ENCODE results near the gene HEBP1. TPM values are rescaled to one million over a fixed set of nuclear protein-coding genes. Genes with fewer than 3 reads are reported as not detected.

Gene HEBP1
- total RNA-seq, 2 experiments from 2014 or later = 13.2 to 14.6 TPM

DNA sequence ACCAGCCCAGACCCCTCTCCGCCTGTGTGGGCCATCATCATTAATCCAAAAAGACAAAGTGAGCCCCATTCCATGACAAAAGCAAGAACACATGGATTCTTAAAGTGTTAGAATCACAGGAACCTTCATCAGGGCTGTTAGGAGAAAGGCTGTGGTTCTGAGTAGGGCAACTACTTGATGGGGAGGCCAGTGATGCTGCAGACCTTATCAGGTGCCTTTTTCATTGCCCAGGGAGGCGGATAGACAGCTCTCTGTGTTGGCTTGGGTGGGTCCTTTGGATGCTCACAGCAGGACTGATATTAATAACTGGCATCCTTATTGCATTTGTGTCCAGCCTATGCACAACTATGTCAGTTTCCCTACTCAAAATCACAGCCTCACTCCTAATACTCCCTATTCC is 2.3 kb downstream of the HEBP1 start:
- no peak for DNase-seq
- Mint-ChIP-seq H3K27ac (no peak overlapping the region), H3K9me3 (ENCODE audit: insufficient read depth) (no peaks in the 10 kb centered on the region), H3K4me3 (no peak overlapping the region), H3K4me1 (ENCODE audit: low read depth) (peaks cover 34% of the 10 kb centered on the region), H3K36me3 (ENCODE audit: low read depth) (no peaks in the 10 kb centered on the region), H3K27me3 (ENCODE audit: low read depth) (peaks cover 11% of the 10 kb centered on the region)
- POLR2A ChIA-PET = no interaction called here
- ATAC-seq = no peak
- CTCF ChIA-PET = interaction anchor here (1.1 to 2.0 kb wide), 4 partner anchors 12 to 211 kb away, joined by 3 to 7 read pairs (median 4); no protein-coding TSS in a partner anchor

DNA sequence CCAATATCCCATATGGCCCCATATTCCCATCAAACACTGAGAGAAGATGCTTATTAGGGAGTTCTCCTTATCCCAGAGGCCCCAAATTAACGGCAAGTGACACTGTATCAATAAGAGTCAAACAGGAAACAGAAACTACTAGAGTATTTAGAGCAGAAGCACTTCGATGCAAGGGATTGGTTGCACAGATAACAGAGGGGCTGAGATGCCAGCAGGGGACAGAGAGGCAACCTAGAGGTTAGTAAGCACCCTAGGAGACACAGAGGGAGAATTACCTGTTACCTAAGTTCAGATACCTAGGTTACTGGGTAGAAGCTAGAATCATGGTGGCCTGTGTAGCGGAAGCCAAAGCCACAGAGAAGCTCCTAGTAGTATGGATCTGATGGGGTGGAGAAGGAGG is 2.9 kb downstream of the HEBP1 start:
- Mint-ChIP-seq H3K36me3 (ENCODE audit: low read depth) (no peaks in the 10 kb centered on the region), H3K4me1 (ENCODE audit: low read depth) (peaks cover 37% of the 10 kb centered on the region), H3K27ac (no peak overlapping the region), H3K4me3 (no peak overlapping the region), H3K9me3 (ENCODE audit: insufficient read depth) (no peaks in the 10 kb centered on the region), H3K27me3 (ENCODE audit: low read depth) (peaks cover 5% of the 10 kb centered on the region)
- CTCF ChIA-PET = interaction anchor here (0.6 to 2.0 kb wide), 5 partner anchors 11 to 210 kb away, joined by 3 to 7 read pairs (median 3); no protein-coding TSS in a partner anchor
- POLR2A ChIA-PET = no interaction called here
- ATAC-seq (no peak), DNase-seq (no peak)

DNA sequence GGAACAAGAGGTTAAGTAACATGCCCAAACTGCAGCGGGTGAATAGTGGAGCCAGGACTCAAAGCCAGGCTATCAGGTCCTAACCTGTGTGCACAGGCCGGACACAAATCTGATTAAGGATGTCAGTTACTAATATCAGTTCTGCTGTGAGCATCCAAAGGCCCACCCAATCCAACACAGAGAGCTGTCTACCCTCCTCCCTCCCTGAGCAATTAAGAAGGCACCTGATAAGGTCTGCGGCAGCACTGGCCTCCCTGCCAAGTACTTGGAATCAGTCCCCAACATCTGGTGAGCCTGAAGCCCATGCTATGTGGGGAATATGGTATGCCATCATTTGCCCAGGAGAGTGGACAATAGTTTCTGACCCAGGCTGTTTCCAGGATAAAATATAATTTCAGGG is 3.9 kb downstream of the HEBP1 start:
- Mint-ChIP-seq H3K27ac (no peak overlapping the region), H3K4me3 (no peak overlapping the region), H3K27me3 (ENCODE audit: low read depth) (no peaks in the 10 kb centered on the region), H3K4me1 (ENCODE audit: low read depth) (peaks cover 32% of the 10 kb centered on the region), H3K9me3 (ENCODE audit: insufficient read depth) (no peaks in the 10 kb centered on the region), H3K36me3 (ENCODE audit: low read depth) (no peaks in the 10 kb centered on the region)
- DNase-seq (no peak), ATAC-seq (no peak)
- POLR2A ChIA-PET = no interaction called here
- CTCF ChIA-PET = interaction anchor here (1.1 to 2.0 kb wide), 2 partner anchors 81 to 209 kb away, joined by 3 to 7 read pairs; no protein-coding TSS in a partner anchor

DNA sequence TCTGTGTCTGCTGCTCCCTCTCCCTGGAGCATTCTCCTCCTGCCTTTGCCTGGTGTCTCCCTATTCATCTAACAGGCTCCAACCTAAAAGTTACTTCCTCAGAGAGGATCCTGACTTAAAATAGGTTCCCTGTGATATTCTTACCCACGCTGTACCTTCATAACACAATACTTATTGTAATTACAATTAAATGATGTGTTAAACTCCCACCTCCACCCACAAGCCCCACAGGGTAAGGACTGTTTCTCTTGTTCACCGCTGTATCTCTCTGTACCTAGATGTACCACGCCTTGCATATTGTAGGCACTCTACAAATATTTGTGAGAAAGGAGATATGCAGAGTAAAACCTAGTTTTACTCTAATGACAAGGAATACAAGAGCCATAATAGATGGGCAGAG is 5.0 kb downstream of the HEBP1 start:
- Mint-ChIP-seq H3K27me3 (ENCODE audit: low read depth) (no peaks in the 10 kb centered on the region), H3K27ac (no peak overlapping the region), H3K36me3 (ENCODE audit: low read depth) (no peaks in the 10 kb centered on the region), H3K4me1 (ENCODE audit: low read depth) (peaks cover 27% of the 10 kb centered on the region), H3K9me3 (ENCODE audit: insufficient read depth) (no peaks in the 10 kb centered on the region), H3K4me3 (no peak overlapping the region)
- ATAC-seq = no peak
- ChIA-PET CTCF (interaction anchor here (0.9 kb wide), 1 partner anchor 9 kb away, joined by 4 read pairs; no protein-coding TSS in a partner anchor), POLR2A (no interaction called here)
- no peak for DNase-seq

DNA sequence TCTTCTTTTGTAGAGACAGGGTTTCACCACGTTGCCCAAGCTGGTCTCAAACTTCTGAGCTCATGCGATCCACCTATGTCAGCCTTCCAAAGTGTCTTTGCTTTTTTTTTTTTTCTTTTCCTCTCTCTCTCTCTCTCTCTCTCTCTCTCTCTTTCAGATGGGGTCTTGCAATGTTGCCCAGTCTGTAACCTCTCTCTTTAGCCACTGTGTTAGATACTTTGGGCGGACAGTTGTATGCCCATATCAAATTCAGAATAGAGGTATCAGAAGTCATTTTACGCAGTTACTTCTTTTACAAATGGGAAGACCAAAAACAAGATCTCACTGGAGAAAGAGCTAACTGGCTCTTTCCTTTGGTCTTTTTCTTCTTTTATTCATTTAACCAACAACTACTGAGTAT is 6.7 kb downstream of the HEBP1 start:
- CTCF ChIA-PET = no interaction called here
- H3K27me3 Mint-ChIP-seq (ENCODE audit: low read depth) = no peaks in the 10 kb centered on the region
- ATAC-seq (no peak), DNase-seq (no peak)
- H3K9me3 Mint-ChIP-seq (ENCODE audit: insufficient read depth) = no peaks in the 10 kb centered on the region
- POLR2A ChIA-PET = no interaction called here
- H3K36me3 Mint-ChIP-seq (ENCODE audit: low read depth) = no peaks in the 10 kb centered on the region
- peak overlapping the region; percentile 44 for H3K4me3 Mint-ChIP-seq
- H3K4me1 Mint-ChIP-seq (ENCODE audit: low read depth) = peaks cover 17% of the 10 kb centered on the region
- H3K27ac Mint-ChIP-seq = peak overlapping the region; percentile 17

DNA sequence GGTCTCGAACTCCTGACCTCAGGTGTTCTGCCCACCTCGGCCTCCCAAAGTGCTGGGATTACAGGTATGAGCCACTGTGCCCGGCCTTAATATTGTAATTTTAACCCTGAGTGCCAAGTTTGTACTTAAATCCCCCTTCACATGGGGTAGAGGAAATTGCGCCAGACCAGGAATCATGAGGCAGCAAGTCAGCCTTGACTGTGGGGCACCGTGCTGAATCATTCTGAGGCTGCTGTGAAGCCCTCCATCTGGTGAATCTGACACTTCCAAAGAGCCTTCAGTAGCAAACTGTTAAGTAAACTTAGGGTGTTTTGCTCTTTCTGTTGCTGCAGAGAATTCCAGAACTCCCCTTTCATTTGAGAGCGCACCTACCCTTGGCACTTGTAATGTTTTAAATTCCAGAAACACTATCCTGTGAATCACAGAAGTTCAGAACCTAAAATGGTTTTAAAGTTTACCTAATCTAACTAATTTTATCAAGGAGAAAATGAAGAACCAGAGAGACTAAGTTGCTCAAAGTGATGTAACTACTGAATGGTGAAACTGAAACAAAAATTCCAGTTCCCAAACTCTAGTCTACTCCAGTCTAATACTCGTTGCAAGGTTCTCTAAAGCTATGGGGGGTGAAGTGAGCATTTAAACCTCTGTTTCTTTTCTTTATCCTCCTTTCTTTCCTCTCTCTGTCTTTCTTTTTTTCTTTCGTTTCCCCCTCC is 7.5 kb downstream of the HEBP1 start:
- Mint-ChIP-seq H3K9me3 (ENCODE audit: insufficient read depth) (no peaks in the 10 kb centered on the region), H3K4me1 (ENCODE audit: low read depth) (peaks cover 17% of the 10 kb centered on the region), H3K4me3 (no peak overlapping the region), H3K27me3 (ENCODE audit: low read depth) (no peaks in the 10 kb centered on the region), H3K36me3 (ENCODE audit: low read depth) (no peaks in the 10 kb centered on the region), H3K27ac (peak overlapping the region; percentile 10)
- POLR2A ChIA-PET = no interaction called here
- ATAC-seq (no peak), DNase-seq (no peak)
- CTCF ChIA-PET = no interaction called here

DNA sequence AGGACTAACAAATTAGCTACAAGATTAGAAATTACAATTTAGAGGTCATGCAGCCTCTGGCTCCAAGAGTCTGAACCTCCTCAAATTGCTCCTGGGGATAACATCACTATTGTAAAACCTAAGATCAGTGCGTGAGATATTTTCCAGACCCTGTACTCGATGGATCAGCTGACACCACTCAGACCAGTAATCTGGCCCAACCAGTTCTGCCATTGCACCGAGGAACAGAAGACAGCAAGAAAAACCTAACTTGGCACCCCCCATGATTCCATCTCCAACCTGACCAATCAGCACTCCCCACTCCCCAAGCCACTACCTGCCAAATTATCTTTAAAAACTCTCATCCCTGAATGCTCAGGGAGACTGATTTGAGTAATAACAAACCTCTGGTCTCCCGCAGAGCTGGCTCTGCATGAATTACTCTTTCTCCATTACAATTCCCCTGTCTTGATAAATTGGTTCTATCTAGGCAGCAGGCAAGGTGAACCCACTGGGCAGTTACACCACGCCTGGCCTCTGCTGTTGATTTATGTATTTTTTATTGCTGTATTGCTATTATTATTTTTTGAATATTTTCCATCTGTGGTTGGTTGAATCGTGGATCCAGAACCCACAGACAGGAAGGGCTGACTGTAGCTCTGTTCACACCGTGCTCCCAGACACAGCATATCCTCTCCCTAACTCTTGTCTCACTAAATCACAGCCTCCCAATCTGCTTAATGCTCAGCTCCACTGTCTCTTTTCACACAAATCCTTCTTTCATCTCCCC is 9.2 kb downstream of the HEBP1 start:
- H3K4me1 Mint-ChIP-seq (ENCODE audit: low read depth) = peaks cover 12% of the 10 kb centered on the region
- DNase-seq = no peak
- no peaks in the 10 kb centered on the region for H3K27me3 Mint-ChIP-seq (ENCODE audit: low read depth)
- ChIA-PET CTCF (interaction anchor here (3.1 kb wide), 1 partner anchor 222 kb away, joined by 9 read pairs; no protein-coding TSS in a partner anchor), POLR2A (no interaction called here)
- H3K36me3 Mint-ChIP-seq (ENCODE audit: low read depth) = peaks cover 4% of the 10 kb centered on the region
- no peaks in the 10 kb centered on the region for H3K9me3 Mint-ChIP-seq (ENCODE audit: insufficient read depth)
- H3K4me3 Mint-ChIP-seq = no peak overlapping the region
- ATAC-seq = no peak
- no peak overlapping the region for H3K27ac Mint-ChIP-seq

DNA sequence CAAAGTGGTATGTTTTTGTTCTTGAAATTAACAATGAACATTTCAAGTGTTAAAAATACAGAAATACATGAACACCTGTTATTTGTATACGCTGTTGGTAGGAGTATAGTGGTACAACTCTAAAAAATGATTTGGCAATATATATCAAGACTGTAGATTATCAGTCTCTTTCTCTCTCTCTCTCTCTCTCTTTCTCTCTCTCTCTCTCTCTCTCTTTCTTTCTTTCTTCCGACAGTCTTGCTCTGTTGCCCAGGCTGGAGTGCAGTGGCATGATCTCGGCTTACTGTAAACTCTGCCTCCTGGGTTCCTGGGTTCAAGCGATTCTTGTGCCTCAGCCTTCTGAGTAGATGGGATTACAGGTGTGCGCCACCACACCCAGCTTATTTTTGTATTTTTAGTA is 12.6 kb downstream of the HEBP1 start:
- Mint-ChIP-seq H3K27ac (no peak overlapping the region), H3K36me3 (ENCODE audit: low read depth) (peaks cover 4% of the 10 kb centered on the region), H3K4me1 (ENCODE audit: low read depth) (no peaks in the 10 kb centered on the region), H3K4me3 (no peak overlapping the region), H3K9me3 (ENCODE audit: insufficient read depth) (no peaks in the 10 kb centered on the region), H3K27me3 (ENCODE audit: low read depth) (no peaks in the 10 kb centered on the region)
- POLR2A ChIA-PET = no interaction called here
- no peak for ATAC-seq
- no peak for DNase-seq
- CTCF ChIA-PET = no interaction called here

DNA sequence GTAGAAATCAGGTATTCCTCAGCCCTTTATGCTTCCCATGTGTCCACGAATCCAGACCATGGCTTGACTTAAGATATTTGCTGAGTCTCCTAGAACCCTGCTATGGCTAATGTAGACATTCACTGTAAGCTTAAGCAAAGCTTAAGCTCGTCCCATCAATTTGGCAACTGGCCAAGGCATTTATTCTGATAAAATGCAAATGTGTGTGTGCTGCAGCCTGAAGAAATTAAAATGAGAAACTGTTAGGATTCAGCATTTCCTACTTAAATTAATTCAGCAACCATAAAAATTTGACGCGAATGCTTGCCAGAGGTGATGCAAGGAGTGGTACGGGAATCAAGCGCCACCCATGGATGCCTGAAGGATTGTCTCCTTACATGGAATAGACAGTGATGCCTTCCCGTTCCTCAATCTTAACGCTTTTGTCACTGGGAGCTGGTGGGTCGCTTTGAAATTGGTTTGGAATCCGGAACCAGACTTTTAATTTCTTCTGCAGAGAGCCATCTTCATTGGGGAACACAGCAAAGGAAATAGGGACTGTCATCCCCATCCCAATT is 13.2 kb downstream of the HEBP1 start:
- POLR2A ChIA-PET = no interaction called here

DNA sequence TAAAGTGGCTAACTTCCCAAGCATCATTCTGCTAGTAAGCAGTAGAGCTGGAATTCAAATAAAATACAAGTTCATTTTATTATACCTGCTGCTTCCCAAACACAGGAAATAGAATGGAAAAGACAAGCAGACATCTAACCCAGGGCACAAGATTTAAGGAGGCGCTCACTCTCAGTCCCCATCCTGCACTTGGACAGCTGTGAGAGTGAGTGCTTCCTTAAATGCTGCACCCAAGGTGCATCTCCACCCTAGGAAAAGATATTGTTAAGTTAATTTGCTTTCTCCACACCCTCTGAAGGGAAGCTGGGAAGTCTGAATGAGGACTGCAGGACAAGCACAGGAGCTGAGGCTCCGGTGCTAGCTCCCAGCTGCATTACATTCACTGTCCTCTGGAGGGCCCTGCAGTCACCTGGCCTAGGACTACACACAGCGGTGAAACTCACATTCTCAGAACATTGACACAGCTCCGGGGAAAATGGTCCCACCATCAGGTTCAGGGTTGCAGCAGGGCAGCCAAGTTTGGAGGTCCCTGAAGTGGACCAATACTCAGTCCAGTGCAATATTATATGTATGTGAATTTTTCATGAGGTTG is 14.2 kb downstream of the HEBP1 start:
- ATAC-seq (no peak), DNase-seq (no peak)
- no peaks in the 10 kb centered on the region for H3K27me3 Mint-ChIP-seq (ENCODE audit: low read depth)
- ChIA-PET POLR2A (interaction anchor here (1.3 kb wide), 1 partner anchor 70 kb away, joined by 3 read pairs; no protein-coding TSS in a partner anchor), CTCF (interaction anchor here (0.8 to 5.3 kb wide), 14 partner anchors 9 to 249 kb away, joined by 3 to 36 read pairs (median 4); no protein-coding TSS in a partner anchor)
- no peak overlapping the region for H3K4me3 Mint-ChIP-seq
- peaks cover 4% of the 10 kb centered on the region for H3K36me3 Mint-ChIP-seq (ENCODE audit: low read depth)
- no peaks in the 10 kb centered on the region for H3K9me3 Mint-ChIP-seq (ENCODE audit: insufficient read depth)
- H3K27ac Mint-ChIP-seq = no peak overlapping the region
- H3K4me1 Mint-ChIP-seq (ENCODE audit: low read depth) = no peaks in the 10 kb centered on the region

More for the DNA sequence above, 13.2 kb downstream of the HEBP1 start:
- Mint-ChIP-seq H3K36me3 (ENCODE audit: low read depth) (peaks cover 4% of the 10 kb centered on the region), H3K4me3 (no peak overlapping the region), H3K9me3 (ENCODE audit: insufficient read depth) (no peaks in the 10 kb centered on the region), H3K27me3 (ENCODE audit: low read depth) (no peaks in the 10 kb centered on the region), H3K4me1 (ENCODE audit: low read depth) (no peaks in the 10 kb centered on the region), H3K27ac (no peak overlapping the region)
- CTCF ChIA-PET = interaction anchor here (1.4 to 2.0 kb wide), 4 partner anchors 10 to 225 kb away, joined by 4 to 9 read pairs (median 6); no protein-coding TSS in a partner anchor
- DNase-seq (no peak), ATAC-seq (no peak)

DNA sequence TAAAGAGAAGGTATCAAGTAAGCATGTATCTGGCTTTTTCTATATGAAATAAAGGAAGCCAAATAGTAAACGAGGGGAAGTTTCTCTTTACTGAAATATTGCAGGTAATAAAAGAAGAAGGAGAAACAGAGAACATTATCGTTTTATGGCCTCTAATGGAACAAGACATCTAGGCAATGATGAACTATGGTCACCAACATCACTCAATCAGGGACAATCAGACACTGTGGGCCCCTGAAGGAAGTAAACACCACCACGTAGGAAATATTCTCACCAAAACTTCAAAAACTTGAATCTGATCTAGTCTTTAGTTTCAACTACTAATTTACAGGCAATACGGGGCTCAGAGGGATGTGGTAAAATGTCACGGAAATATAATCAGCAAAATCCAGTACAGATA is 15.9 kb downstream of the HEBP1 start:
- Mint-ChIP-seq H3K36me3 (ENCODE audit: low read depth) (peaks cover 4% of the 10 kb centered on the region), H3K27me3 (ENCODE audit: low read depth) (no peaks in the 10 kb centered on the region), H3K4me3 (no peak overlapping the region), H3K4me1 (ENCODE audit: low read depth) (no peaks in the 10 kb centered on the region), H3K9me3 (ENCODE audit: insufficient read depth) (no peaks in the 10 kb centered on the region), H3K27ac (no peak overlapping the region)
- ChIA-PET POLR2A (no interaction called here), CTCF (interaction anchor here (0.7 to 5.3 kb wide), 5 partner anchors 19 to 228 kb away, joined by 3 to 36 read pairs (median 8); no protein-coding TSS in a partner anchor)
- DNase-seq (no peak), ATAC-seq (no peak)

Measured in activated CD8-positive, alpha-beta T cell treated with anti-CD3 and anti-CD28 coated beads, Interleukin-2, amount 10 ng/mL, durations not matched to agents 7 days and 5 days (primary cell).